HEK293 (cell line): ENCODE data around the gene ALKBH7.

Experiments used
- ATF2 ChIP-seq: fragments of 450-650 bp; formaldehyde crosslinking; IDR thresholded peaks from 2 replicates; pipeline ENCODE4 v1.5.1; 2016; ENCODE audit warnings: missing biosample characterization, missing genetic modification characterization, low read depth
- GLI2 ChIP-seq: fragments of 450-650 bp; formaldehyde crosslinking; IDR thresholded peaks from 2 replicates; pipeline ENCODE4; 2017; ENCODE audit warnings: missing biosample characterization, missing genetic modification characterization, low read depth, borderline replicate concordance
- PATZ1 ChIP-seq: fragments of 450-650 bp; formaldehyde crosslinking; IDR thresholded peaks from 2 replicates; pipeline ENCODE4 v1.5.1; 2016; ENCODE audit warnings: missing biosample characterization, missing genetic modification characterization
- ZBTB8A ChIP-seq: fragments of 450-650 bp; formaldehyde crosslinking; IDR thresholded peaks from 2 replicates; pipeline ENCODE4 v1.5.1; 2016; ENCODE audit warnings: missing biosample characterization, missing genetic modification characterization
- ZNF112 ChIP-seq: fragments of 450-650 bp; formaldehyde crosslinking; IDR thresholded peaks from 2 replicates; pipeline ENCODE4 v1.5.0; 2017; ENCODE audit warnings: missing biosample characterization, missing genetic modification characterization
- ZNF239 ChIP-seq: fragments of 450-650 bp; formaldehyde crosslinking; IDR thresholded peaks from 2 replicates; pipeline ENCODE4 v1.5.1; 2016; ENCODE audit warnings: missing biosample characterization, missing genetic modification characterization
- ZNF518A ChIP-seq: fragments of 450-650 bp; formaldehyde crosslinking; conservative IDR thresholded peaks from 2 replicates; pipeline ENCODE4 v1.5.1; 2016; ENCODE audit warnings: low read depth, missing biosample characterization, missing genetic modification characterization
- ZNF585B ChIP-seq: fragments of 450-650 bp; formaldehyde crosslinking; IDR thresholded peaks from 2 replicates; pipeline ENCODE4 v1.5.1; 2016; ENCODE audit warnings: missing biosample characterization, missing genetic modification characterization
- ZNF777 ChIP-seq: fragments of 450-650 bp; formaldehyde crosslinking; IDR thresholded peaks from 2 replicates; pipeline ENCODE4 v1.5.1; 2017; ENCODE audit warnings: missing biosample characterization, missing genetic modification characterization, borderline replicate concordance
- ZNF837 ChIP-seq: fragments of 450-650 bp; formaldehyde crosslinking; IDR thresholded peaks from 2 replicates; pipeline ENCODE4 v1.5.1; 2016; ENCODE audit warnings: missing biosample characterization, missing genetic modification characterization
- ZSCAN23 ChIP-seq: fragments of 450-650 bp; formaldehyde crosslinking; IDR thresholded peaks from 2 replicates; pipeline ENCODE4 v1.5.1; 2016; ENCODE audit warnings: missing biosample characterization, missing genetic modification characterization
- TF ChIP-seq, protein P1 (sequence below): IDR thresholded peaks from 2 replicates; pipeline ENCODE4 v1.6.1; 2011; ENCODE audit warnings: mild to moderate bottlenecking, low read depth, low read length, borderline replicate concordance
- TF ChIP-seq, protein P2 (sequence below): fragments of 450-650 bp; formaldehyde crosslinking; IDR thresholded peaks from 2 replicates; pipeline ENCODE4 v1.5.1; 2016; ENCODE audit warnings: missing biosample characterization, missing genetic modification characterization, borderline replicate concordance
- TF ChIP-seq, protein P3 (sequence below): fragments of 450-650 bp; formaldehyde crosslinking; IDR thresholded peaks from 2 replicates; pipeline ENCODE4 v1.5.1; 2017; ENCODE audit warnings: missing biosample characterization, missing genetic modification characterization
- TF ChIP-seq, protein P4 (sequence below): fragments of 450-650 bp; formaldehyde crosslinking; IDR thresholded peaks from 2 replicates; pipeline ENCODE4 v1.5.1; 2016; ENCODE audit warnings: missing biosample characterization, missing genetic modification characterization, borderline replicate concordance

ALKBH7 gene

GRCh38 chr19:6393074-6393982 lies 20.7 kb downstream of the ALKBH7 start, which contains the start of gene GTF2F1 (continued):
- TF ChIP-seq ZNF518A (tag by site-specific recombination) (peak; percentile 87), ZBTB8A (peak; percentile 47), ZSCAN23 (tag by site-specific recombination) (no peak), PATZ1 (tag by site-specific recombination) (peak; percentile 98), ZNF837 (no peak), ZNF112 (tag by site-specific recombination) (no peak), ZNF585B (no peak), GLI2 (tag by site-specific recombination) (no peak), ATF2 (tag by site-specific recombination) (peak; percentile 94), ZNF777 (tag by site-specific recombination) (no peak; the same call in 1 of the 2 replicates), ZNF239 (no peak)
- TF ChIP-seq, protein P1, sequence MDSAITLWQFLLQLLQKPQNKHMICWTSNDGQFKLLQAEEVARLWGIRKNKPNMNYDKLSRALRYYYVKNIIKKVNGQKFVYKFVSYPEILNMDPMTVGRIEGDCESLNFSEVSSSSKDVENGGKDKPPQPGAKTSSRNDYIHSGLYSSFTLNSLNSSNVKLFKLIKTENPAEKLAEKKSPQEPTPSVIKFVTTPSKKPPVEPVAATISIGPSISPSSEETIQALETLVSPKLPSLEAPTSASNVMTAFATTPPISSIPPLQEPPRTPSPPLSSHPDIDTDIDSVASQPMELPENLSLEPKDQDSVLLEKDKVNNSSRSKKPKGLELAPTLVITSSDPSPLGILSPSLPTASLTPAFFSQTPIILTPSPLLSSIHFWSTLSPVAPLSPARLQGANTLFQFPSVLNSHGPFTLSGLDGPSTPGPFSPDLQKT, result no peak
- TF ChIP-seq, protein P2, sequence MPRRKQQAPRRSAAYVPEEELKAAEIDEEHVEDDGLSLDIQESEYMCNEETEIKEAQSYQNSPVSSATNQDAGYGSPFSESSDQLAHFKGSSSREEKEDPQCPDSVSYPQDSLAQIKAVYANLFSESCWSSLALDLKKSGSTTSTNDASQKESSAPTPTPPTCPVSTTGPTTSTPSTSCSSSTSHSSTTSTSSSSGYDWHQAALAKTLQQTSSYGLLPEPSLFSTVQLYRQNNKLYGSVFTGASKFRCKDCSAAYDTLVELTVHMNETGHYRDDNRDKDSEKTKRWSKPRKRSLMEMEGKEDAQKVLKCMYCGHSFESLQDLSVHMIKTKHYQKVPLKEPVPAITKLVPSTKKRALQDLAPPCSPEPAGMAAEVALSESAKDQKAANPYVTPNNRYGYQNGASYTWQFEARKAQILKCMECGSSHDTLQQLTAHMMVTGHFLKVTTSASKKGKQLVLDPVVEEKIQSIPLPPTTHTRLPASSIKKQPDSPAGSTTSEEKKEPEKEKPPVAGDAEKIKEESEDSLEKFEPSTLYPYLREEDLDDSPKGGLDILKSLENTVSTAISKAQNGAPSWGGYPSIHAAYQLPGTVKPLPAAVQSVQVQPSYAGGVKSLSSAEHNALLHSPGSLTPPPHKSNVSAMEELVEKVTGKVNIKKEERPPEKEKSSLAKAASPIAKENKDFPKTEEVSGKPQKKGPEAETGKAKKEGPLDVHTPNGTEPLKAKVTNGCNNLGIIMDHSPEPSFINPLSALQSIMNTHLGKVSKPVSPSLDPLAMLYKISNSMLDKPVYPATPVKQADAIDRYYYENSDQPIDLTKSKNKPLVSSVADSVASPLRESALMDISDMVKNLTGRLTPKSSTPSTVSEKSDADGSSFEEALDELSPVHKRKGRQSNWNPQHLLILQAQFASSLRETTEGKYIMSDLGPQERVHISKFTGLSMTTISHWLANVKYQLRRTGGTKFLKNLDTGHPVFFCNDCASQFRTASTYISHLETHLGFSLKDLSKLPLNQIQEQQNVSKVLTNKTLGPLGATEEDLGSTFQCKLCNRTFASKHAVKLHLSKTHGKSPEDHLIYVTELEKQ, result no peak
- TF ChIP-seq, protein P3, sequence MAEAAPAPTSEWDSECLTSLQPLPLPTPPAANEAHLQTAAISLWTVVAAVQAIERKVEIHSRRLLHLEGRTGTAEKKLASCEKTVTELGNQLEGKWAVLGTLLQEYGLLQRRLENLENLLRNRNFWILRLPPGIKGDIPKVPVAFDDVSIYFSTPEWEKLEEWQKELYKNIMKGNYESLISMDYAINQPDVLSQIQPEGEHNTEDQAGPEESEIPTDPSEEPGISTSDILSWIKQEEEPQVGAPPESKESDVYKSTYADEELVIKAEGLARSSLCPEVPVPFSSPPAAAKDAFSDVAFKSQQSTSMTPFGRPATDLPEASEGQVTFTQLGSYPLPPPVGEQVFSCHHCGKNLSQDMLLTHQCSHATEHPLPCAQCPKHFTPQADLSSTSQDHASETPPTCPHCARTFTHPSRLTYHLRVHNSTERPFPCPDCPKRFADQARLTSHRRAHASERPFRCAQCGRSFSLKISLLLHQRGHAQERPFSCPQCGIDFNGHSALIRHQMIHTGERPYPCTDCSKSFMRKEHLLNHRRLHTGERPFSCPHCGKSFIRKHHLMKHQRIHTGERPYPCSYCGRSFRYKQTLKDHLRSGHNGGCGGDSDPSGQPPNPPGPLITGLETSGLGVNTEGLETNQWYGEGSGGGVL (tag by site-specific recombination), result peak; percentile 87
- TF ChIP-seq, protein P4, sequence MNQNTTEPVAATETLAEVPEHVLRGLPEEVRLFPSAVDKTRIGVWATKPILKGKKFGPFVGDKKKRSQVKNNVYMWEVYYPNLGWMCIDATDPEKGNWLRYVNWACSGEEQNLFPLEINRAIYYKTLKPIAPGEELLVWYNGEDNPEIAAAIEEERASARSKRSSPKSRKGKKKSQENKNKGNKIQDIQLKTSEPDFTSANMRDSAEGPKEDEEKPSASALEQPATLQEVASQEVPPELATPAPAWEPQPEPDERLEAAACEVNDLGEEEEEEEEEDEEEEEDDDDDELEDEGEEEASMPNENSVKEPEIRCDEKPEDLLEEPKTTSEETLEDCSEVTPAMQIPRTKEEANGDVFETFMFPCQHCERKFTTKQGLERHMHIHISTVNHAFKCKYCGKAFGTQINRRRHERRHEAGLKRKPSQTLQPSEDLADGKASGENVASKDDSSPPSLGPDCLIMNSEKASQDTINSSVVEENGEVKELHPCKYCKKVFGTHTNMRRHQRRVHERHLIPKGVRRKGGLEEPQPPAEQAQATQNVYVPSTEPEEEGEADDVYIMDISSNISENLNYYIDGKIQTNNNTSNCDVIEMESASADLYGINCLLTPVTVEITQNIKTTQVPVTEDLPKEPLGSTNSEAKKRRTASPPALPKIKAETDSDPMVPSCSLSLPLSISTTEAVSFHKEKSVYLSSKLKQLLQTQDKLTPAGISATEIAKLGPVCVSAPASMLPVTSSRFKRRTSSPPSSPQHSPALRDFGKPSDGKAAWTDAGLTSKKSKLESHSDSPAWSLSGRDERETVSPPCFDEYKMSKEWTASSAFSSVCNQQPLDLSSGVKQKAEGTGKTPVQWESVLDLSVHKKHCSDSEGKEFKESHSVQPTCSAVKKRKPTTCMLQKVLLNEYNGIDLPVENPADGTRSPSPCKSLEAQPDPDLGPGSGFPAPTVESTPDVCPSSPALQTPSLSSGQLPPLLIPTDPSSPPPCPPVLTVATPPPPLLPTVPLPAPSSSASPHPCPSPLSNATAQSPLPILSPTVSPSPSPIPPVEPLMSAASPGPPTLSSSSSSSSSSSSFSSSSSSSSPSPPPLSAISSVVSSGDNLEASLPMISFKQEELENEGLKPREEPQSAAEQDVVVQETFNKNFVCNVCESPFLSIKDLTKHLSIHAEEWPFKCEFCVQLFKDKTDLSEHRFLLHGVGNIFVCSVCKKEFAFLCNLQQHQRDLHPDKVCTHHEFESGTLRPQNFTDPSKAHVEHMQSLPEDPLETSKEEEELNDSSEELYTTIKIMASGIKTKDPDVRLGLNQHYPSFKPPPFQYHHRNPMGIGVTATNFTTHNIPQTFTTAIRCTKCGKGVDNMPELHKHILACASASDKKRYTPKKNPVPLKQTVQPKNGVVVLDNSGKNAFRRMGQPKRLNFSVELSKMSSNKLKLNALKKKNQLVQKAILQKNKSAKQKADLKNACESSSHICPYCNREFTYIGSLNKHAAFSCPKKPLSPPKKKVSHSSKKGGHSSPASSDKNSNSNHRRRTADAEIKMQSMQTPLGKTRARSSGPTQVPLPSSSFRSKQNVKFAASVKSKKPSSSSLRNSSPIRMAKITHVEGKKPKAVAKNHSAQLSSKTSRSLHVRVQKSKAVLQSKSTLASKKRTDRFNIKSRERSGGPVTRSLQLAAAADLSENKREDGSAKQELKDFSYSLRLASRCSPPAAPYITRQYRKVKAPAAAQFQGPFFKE (tag by site-specific recombination), result no peak
